ENCODE data around the gene ZNF621.
A peak's percentile ranks its signal among the peaks of the same experiment; 100 is the strongest.

ZNF621 gene

GRCh38 chr3:40523781-40524180 lies 979 bp upstream of the ZNF621 start:
- DNase-seq (ENCODE audit: extremely low spot score): no peak
- ChIA-PET POLR2A (interaction anchor here (1.0 to 3.2 kb wide), 9 partner anchors 7 to 71 kb away, joined by 4 to 36 read pairs (median 6); partner anchors contain the start of genes RPL14, ZNF619 and ZNF620), CTCF (interaction anchor here (0.9 kb wide), 1 partner anchor 18 kb away, joined by 4 read pairs; the partner anchor contains the start of gene ZNF620)
- TF ChIP-seq HDGF (IDR thresholded peaks at IDR 0.05; ENCODE audit: borderline replicate concordance) (no peak), FOXA1 (IDR thresholded peaks at IDR 0.05) (no peak), CTBP1 (IDR thresholded peaks at IDR 0.05; ENCODE audit: borderline replicate concordance) (no peak), LEF1 (IDR thresholded peaks at IDR 0.05; ENCODE audit: borderline replicate concordance) (no peak), FOXM1 (IDR thresholded peaks at IDR 0.05; ENCODE audit: borderline replicate concordance) (no peak), ELF4 (IDR thresholded peaks at IDR 0.05) (no peak), ZNF384 (IDR thresholded peaks at IDR 0.05) (no peak), SP1 (IDR thresholded peaks at IDR 0.05) (no peak), FOXK2 (IDR thresholded peaks at IDR 0.05) (no peak), ARNT (IDR thresholded peaks at IDR 0.05) (no peak), TARDBP (IDR thresholded peaks at IDR 0.05) (no peak), PKNOX1 (IDR thresholded peaks at IDR 0.05) (no peak), SUZ12 (IDR thresholded peaks at IDR 0.05) (no peak), L3MBTL2 (conservative IDR thresholded peaks at IDR 0.05) (no peak), BHLHE40 (IDR thresholded peaks at IDR 0.05; ENCODE audit: borderline replicate concordance) (no peak)

- DNase-seq (ENCODE audit: extremely low spot score): no peak
- POLR2A ChIA-PET: interaction anchor here (0.6 to 3.2 kb wide), 17 partner anchors 8 to 71 kb away, joined by 3 to 36 read pairs (median 4); partner anchors contain the start of genes RPL14, ZNF619 and ZNF620
- TF ChIP-seq CTBP1 (IDR thresholded peaks at IDR 0.05; ENCODE audit: borderline replicate concordance): 0 out of 2 replicates have a peak, but pooled peaks have one; percentile 22
- no peak for TF ChIP-seq ZNF384 (IDR thresholded peaks at IDR 0.05)
- TF ChIP-seq TARDBP (IDR thresholded peaks at IDR 0.05): no peak
- TF ChIP-seq NFRKB (IDR thresholded peaks at IDR 0.05): no peak
- CTCF ChIA-PET: interaction anchor here (0.9 kb wide), 1 partner anchor 18 kb away, joined by 4 read pairs; the partner anchor contains the start of gene ZNF620
These were observed 565 bp upstream of the ZNF621 start for GRCh38 chr3:40524222-40524567.

GRCh38 chr3:40528426-40528825 lies 3.7 kb downstream of the ZNF621 start:
- ChIA-PET CTCF (no interaction called here), POLR2A (interaction anchor here (0.6 kb wide), 1 partner anchor 53 kb away, joined by 4 read pairs; no protein-coding TSS in a partner anchor)
- no peak for DNase-seq (ENCODE audit: extremely low spot score)
- TF ChIP-seq SP1 (IDR thresholded peaks at IDR 0.05): no peak

- no peak for DNase-seq (ENCODE audit: extremely low spot score)
- TF ChIP-seq TARDBP (IDR thresholded peaks at IDR 0.05) (no peak), FOXM1 (IDR thresholded peaks at IDR 0.05; ENCODE audit: borderline replicate concordance) (no peak), SUZ12 (IDR thresholded peaks at IDR 0.05) (no peak), BHLHE40 (IDR thresholded peaks at IDR 0.05; ENCODE audit: borderline replicate concordance) (no peak), ELF4 (IDR thresholded peaks at IDR 0.05) (no peak)
- CTCF ChIA-PET: no interaction called here
- POLR2A ChIA-PET: interaction anchor here (0.9 kb wide), 1 partner anchor 8 kb away, joined by 3 read pairs; the partner anchor contains the start of gene ZNF621
These were observed 7.5 kb downstream of the ZNF621 start for GRCh38 chr3:40532252-40532651.

DNA sequence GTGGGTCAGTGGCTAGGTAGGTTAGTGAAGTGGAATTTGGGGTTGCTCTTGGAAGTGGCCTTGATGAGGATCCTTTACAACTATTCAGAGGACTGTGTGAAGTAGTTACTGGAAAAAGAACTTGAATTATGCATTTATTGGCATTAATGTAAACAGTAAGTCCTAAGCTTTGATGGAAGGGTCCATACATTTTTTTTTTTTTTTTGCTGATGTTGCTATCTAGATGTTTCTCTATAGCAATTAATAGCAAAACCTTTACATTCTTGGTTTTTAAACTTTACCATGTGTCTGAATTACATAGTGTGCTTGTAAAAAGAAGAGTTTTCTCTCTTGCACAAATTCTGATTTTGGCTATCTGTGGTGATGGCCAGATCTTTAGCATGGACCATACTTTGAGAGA lies 9.5 kb downstream of the ZNF621 start:
- no peak for DNase-seq (ENCODE audit: extremely low spot score)
- no peak for TF ChIP-seq L3MBTL2 (conservative IDR thresholded peaks at IDR 0.05)
- TF ChIP-seq HDGF (IDR thresholded peaks at IDR 0.05; ENCODE audit: borderline replicate concordance): no peak
- ChIA-PET CTCF (no interaction called here), POLR2A (interaction anchor here (1.3 kb wide), 1 partner anchor 10 kb away, joined by 4 read pairs; the partner anchor contains the start of gene ZNF621)

GRCh38 chr3:40546816-40547215 lies 22.1 kb downstream of the ZNF621 start:
- TF ChIP-seq TARDBP (IDR thresholded peaks at IDR 0.05): no peak
- TF ChIP-seq L3MBTL2 (conservative IDR thresholded peaks at IDR 0.05): no peak
- TF ChIP-seq FOXK2 (IDR thresholded peaks at IDR 0.05): no peak
- no peak for TF ChIP-seq PKNOX1 (IDR thresholded peaks at IDR 0.05)
- TF ChIP-seq ZNF384 (IDR thresholded peaks at IDR 0.05): no peak
- no peak for TF ChIP-seq FOXM1 (IDR thresholded peaks at IDR 0.05; ENCODE audit: borderline replicate concordance)
- no peak for TF ChIP-seq CTBP1 (IDR thresholded peaks at IDR 0.05; ENCODE audit: borderline replicate concordance)
- no peak for TF ChIP-seq SUZ12 (IDR thresholded peaks at IDR 0.05)
- TF ChIP-seq SP1 (IDR thresholded peaks at IDR 0.05): no peak
- no peak for TF ChIP-seq ELF4 (IDR thresholded peaks at IDR 0.05)
- no peak for TF ChIP-seq FOXA1 (IDR thresholded peaks at IDR 0.05)
- TF ChIP-seq ARNT (IDR thresholded peaks at IDR 0.05): no peak
- no peak for TF ChIP-seq NFRKB (IDR thresholded peaks at IDR 0.05)
- TF ChIP-seq HDGF (IDR thresholded peaks at IDR 0.05; ENCODE audit: borderline replicate concordance): no peak
- TF ChIP-seq BHLHE40 (IDR thresholded peaks at IDR 0.05; ENCODE audit: borderline replicate concordance): no peak
- no peak for TF ChIP-seq LEF1 (IDR thresholded peaks at IDR 0.05; ENCODE audit: borderline replicate concordance)
- DNase-seq (ENCODE audit: extremely low spot score): no peak
- CTCF ChIA-PET: no interaction called here
- POLR2A ChIA-PET: interaction anchor here (1.6 kb wide), 1 partner anchor 22 kb away, joined by 3 read pairs; the partner anchor contains the start of gene ZNF621

- no peak for TF ChIP-seq ZNF384 (IDR thresholded peaks at IDR 0.05)
- POLR2A ChIA-PET: no interaction called here
These were observed 25.4 kb downstream of the ZNF621 start for GRCh38 chr3:40550167-40550566.

More at GRCh38 chr3:40550167-40550566, 25.4 kb downstream of the ZNF621 start:
- CTCF ChIA-PET: no interaction called here
- no peak for DNase-seq (ENCODE audit: extremely low spot score)

Data from HEK293T (cell line).